ENCODE measurements around the gene ZNF367. TPM values are rescaled to one million over a fixed set of nuclear protein-coding genes. Genes with fewer than 3 reads are reported as not detected.

Gene ZNF367
- total RNA-seq, 1 donor from 2014 or later: 13.3 TPM

DNA sequence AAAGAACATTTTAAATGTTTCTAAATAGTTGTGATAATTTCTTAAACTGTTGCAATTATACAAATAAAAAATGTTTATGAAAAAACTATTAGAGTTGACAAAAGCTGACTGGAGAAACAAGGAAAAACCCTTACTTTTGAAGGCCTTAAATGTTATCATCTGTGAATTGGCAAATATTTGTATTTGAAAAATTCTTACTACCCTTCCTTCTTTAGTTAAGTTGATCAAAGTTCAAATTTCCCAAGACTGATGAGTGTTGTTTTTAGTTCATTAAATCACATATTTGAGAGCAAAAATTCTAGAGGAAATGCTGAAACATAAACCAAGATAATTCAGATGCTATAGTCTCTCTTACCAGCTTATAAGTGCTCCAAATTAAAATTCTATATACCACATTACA, 32.0 kb downstream of the ZNF367 start:
- Mint-ChIP-seq H3K36me3 (ENCODE audit: low read depth) (peaks cover 6% of the 10 kb centered on the region), H3K9me3 (no peaks in the 10 kb centered on the region), H3K27ac (ENCODE audit: unreplicated experiment) (no peak overlapping the region), H3K27me3 (ENCODE audit: low read depth) (no peaks in the 10 kb centered on the region), H3K4me3 (no peak overlapping the region), H3K4me1 (peaks cover 19% of the 10 kb centered on the region)
- no peak for DNase-seq (ENCODE audit: low read depth, low spot score)
- TF ChIP-seq, protein P1, sequence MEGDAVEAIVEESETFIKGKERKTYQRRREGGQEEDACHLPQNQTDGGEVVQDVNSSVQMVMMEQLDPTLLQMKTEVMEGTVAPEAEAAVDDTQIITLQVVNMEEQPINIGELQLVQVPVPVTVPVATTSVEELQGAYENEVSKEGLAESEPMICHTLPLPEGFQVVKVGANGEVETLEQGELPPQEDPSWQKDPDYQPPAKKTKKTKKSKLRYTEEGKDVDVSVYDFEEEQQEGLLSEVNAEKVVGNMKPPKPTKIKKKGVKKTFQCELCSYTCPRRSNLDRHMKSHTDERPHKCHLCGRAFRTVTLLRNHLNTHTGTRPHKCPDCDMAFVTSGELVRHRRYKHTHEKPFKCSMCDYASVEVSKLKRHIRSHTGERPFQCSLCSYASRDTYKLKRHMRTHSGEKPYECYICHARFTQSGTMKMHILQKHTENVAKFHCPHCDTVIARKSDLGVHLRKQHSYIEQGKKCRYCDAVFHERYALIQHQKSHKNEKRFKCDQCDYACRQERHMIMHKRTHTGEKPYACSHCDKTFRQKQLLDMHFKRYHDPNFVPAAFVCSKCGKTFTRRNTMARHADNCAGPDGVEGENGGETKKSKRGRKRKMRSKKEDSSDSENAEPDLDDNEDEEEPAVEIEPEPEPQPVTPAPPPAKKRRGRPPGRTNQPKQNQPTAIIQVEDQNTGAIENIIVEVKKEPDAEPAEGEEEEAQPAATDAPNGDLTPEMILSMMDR (conservative IDR thresholded peaks at IDR 0.05): no peak

- TF ChIP-seq, protein P1 (conservative IDR thresholded peaks at IDR 0.05): no peak
- Mint-ChIP-seq H3K4me3 (peak within 1 kb of the TSS; percentile 84), H3K27me3 (ENCODE audit: low read depth) (no peaks in the 10 kb centered on the region), H3K27ac (ENCODE audit: unreplicated experiment) (no peak within 1 kb of the TSS), H3K4me1 (peaks cover 27% of the 10 kb centered on the region), H3K36me3 (ENCODE audit: low read depth) (peaks cover 6% of the 10 kb centered on the region), H3K9me3 (no peaks in the 10 kb centered on the region)
- peak; percentile 42 for DNase-seq (ENCODE audit: low read depth, low spot score)
Measured at GRCh38 chr9:96383165-96383942, 34.8 kb downstream of the ZNF367 start, which contains the start of gene SLC35D2. SLC35D2 (minus strand) TSS chr9:96383711; CDS start chr9:96383634, 77 bp downstream.

- Mint-ChIP-seq H3K9me3 (no peaks in the 10 kb centered on the region), H3K4me1 (peaks cover 27% of the 10 kb centered on the region), H3K27ac (ENCODE audit: unreplicated experiment) (no peak overlapping the region), H3K36me3 (ENCODE audit: low read depth) (peaks cover 6% of the 10 kb centered on the region), H3K27me3 (ENCODE audit: low read depth) (no peaks in the 10 kb centered on the region), H3K4me3 (peak overlapping the region; percentile 84)
- TF ChIP-seq, protein P1 (conservative IDR thresholded peaks at IDR 0.05): no peak
- DNase-seq (ENCODE audit: low read depth, low spot score): no peak
Measured at GRCh38 chr9:96382839-96383164, 35.4 kb downstream of the ZNF367 start.

DNA sequence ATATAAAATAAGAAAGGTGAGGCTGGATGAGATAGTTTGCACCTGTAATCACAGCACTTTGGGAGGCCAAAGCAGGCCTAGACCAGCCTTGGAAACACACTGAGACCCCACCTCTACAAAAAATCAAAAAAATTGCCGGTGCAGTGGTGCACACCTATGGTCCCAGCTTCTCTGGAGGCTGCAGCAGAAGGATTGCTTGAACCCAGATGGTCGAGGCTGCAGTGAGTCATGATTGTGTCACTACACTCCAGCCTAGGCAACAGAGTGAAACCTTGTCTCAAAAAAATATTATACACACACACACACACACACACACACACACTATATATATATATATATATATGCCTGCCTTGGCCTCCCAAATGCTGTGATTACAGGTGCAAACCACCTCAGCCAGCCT, 36.0 kb downstream of the ZNF367 start:
- Mint-ChIP-seq H3K27me3 (ENCODE audit: low read depth) (no peaks in the 10 kb centered on the region), H3K4me1 (peaks cover 33% of the 10 kb centered on the region), H3K9me3 (no peaks in the 10 kb centered on the region), H3K4me3 (no peak overlapping the region), H3K36me3 (ENCODE audit: low read depth) (peaks cover 9% of the 10 kb centered on the region), H3K27ac (ENCODE audit: unreplicated experiment) (no peak overlapping the region)
- TF ChIP-seq, protein P1 (conservative IDR thresholded peaks at IDR 0.05): no peak
- no peak for DNase-seq (ENCODE audit: low read depth, low spot score)

DNA sequence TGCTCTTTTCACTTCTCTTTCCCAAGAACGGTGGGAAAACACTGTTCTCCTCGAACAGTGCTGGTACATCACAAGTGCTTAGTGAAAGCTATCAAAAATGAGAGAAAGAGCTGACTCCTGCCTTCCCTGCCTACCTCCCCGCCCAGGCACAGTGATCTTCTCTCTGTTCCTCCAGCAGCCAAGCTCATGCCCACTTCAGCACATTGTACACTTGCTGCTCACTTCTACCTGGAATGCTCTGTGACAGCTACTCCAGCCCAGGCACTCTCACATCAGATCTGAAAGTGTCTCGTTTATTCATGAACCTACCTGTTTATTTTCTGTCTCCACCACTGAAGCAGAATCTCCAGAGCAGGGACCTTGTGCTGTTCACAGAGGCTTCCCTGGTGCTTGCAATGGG, 36.5 kb downstream of the ZNF367 start:
- Mint-ChIP-seq H3K9me3 (no peaks in the 10 kb centered on the region), H3K36me3 (ENCODE audit: low read depth) (peaks cover 9% of the 10 kb centered on the region), H3K27ac (ENCODE audit: unreplicated experiment) (no peak overlapping the region), H3K4me1 (peaks cover 38% of the 10 kb centered on the region), H3K4me3 (no peak overlapping the region), H3K27me3 (ENCODE audit: low read depth) (no peaks in the 10 kb centered on the region)
- TF ChIP-seq, protein P1 (conservative IDR thresholded peaks at IDR 0.05): no peak
- DNase-seq (ENCODE audit: low read depth, low spot score): no peak

Measured in neural crest cell (in vitro differentiated cells).